Activated CD4-positive, alpha-beta T cell treated with anti-CD3 and anti-CD28 coated beads, Interleukin-2, amount 50 U/mL, for 48 hours (primary cell): Measurements from ENCODE around the gene IRF7.
A peak's percentile ranks its signal among the peaks of the same experiment; 100 is the strongest.

ENCODE experiments used
- DNase-seq, 2 experiments: peaks; one replicate each; pipeline ENCODE4 v3.0.0-alpha.2; 2020

The IRF7 gene

DNA sequence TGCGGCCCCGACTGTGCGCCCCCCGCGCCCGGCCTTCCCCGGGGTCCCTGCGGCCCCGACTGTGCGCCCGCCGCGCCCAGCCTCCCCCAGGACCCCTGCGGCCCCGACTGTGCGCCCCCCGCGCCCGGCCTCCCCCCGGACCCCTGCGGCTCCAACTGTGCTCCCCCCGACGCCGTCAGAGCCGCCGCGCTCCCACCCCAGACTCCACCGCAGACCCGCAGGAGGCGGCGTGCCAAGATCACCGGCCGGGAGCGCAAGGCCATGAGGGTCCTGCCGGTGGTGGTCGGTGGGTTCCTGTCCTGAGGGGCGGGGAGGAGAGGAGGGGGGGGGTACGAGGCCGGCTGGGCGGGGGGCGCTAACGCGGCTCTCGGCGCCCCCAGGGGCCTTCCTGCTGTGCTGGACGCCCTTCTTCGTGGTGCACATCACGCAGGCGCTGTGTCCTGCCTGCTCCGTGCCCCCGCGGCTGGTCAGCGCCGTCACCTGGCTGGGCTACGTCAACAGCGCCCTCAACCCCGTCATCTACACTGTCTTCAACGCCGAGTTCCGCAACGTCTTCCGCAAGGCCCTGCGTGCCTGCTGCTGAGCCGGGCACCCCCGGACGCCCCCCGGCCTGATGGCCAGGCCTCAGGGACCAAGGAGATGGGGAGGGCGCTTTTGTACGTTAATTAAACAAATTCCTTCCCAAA lies 24.4 kb upstream of the IRF7 start:
- DNase-seq, result no peak

DNA sequence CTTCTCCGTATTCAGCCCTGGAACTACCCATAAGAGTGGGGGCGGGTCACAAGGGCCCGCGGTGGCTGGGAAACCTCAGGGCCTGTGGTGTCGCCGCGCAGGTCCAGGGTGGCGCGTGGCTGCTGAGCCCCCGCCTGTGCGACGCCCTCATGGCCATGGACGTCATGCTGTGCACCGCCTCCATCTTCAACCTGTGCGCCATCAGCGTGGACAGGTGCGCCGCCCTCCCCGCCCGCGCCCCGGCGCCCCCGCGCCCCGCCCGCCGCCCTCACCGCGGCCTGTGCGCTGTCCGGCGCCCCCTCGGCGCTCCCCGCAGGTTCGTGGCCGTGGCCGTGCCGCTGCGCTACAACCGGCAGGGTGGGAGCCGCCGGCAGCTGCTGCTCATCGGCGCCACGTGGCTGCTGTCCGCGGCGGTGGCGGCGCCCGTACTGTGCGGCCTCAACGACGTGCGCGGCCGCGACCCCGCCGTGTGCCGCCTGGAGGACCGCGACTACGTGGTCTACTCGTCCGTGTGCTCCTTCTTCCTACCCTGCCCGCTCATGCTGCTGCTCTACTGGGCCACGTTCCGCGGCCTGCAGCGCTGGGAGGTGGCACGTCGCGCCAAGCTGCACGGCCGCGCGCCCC lies 23.7 kb upstream of the IRF7 start:
- DNase-seq, result no peak

DNA sequence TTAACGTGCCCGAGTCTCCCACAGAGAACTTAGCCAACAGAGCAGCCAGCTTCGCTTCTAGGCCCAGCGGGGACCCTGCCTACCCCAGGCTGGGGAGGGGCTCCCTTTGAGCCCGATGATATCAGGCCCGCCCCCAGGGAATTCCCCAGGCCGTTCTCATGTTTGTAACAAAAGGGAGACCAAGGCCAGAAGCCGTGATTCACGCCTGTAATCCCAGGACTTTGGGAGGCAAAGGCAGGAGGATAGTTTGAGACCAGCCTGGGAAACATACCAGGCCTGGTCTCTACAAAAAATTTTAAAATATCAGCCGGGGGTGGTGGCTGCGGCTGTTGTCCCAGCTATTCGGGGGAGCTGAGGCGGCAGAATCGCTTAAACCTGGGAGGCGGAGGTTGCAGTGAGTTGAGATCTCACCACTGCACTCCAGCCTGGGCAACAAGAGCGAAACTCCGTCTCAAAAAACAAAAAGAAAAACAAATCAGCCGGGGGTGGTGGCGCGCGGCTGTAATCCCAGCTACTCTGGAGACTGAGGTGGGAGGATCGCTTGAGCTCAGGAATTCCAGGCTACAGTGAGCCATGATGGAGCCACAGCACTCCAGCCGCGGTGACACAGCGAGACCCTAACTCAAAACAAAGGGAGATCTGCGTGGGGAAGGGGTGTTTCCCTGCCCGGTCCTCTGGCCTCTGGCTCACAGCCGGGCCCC lies 23.0 kb upstream of the IRF7 start:
- DNase-seq, result no peak

DNA sequence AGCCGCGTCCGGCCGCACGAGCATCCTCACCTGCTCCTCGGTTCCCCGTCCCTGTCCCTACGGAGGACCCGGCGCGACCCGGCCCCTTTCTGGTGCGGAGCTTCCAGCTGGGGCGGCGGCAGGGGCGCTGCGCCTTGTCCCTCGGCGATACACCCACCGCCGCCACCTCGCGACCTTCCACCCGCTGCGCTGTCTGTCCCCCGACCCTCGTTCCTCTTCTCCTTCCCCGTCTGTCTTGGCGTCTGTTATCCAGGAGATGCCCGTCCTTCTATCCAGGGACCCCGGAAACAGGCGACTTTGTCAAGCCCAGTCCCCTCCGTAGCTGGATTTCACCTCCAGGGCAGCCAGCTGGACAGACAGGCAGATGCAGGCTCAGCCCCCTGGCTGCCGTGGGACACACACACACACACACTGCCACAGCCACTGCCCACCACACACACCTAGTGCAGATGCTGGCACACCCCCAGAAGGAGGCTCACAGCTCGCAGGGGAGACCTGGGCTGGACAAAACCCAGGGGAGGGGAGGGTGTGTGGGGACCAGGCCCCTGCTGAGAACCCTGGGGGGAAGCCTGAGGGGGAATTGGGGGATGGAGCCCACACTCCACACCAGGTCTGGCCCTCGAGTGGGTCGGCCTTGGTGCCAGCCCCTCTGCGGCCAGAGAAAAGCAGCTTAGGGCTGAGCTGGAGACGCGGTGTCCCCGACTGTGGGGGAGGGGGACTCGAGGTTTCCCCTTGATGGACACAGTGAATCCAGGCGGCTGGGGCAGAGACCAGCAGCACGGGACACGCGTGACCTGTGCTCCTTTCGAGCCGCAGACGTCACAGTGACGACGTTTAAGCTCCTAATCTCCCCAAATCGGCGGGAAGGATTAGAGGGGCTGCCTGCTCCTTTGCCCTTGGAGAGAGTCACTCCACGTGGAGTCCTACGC lies 22.1 kb upstream of the IRF7 start:
- DNase-seq, result no peak

DNA sequence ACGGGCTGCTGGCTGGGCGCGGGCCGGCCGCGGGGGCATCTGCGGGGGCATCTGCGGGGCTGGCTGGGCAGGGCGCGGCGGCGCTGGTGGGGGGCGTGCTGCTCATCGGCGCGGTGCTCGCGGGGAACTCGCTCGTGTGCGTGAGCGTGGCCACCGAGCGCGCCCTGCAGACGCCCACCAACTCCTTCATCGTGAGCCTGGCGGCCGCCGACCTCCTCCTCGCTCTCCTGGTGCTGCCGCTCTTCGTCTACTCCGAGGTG lies 21.5 kb upstream of the IRF7 start:
- no peak for DNase-seq

DNA sequence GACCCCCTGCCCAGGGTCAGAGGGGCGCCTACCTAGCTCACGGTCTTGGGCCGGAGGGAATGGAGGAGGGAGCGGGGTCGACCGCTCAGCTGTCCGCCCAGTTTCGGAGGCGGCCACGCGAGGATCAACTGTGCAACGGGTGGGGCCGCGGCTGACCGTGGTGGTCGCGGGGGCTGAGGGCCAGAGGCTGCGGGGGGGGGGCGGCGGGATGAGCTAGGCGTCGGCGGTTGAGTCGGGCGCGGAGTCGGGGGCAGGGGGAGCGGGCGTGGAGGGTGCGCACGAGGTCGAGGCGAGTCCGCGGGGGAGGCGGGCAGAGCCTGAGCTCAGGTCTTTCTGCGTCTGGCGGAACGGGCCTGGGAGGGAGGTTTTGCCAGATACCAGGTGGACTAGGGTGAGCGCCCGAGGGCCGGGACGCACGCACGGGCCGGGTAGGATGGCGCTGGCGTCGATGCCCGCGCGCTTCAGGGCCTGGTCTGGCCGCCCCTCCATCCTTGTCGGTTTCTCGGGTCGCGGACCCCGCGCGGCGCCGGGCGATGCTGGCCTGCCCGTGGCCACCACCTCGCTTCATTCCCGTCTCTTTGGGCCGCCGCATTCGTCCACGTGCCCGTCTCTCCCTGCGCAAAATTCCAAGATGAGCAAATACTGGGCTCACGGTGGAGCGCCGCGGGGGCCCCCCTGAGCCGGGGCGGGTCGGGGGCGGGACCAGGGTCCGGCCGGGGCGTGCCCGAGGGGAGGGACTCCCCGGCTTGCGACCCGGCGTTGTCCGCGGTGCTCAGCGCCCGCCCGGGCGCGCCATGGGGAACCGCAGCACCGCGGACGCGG lies 21.0 kb upstream of the IRF7 start, which contains the start of gene DRD4:
Gene DRD4, plus strand, starts transcription at position 759 of the 822 bp plus-strand sequence. Its CDS starts 36 bp downstream, at position 795.
- DNase-seq, result no peak

DNA sequence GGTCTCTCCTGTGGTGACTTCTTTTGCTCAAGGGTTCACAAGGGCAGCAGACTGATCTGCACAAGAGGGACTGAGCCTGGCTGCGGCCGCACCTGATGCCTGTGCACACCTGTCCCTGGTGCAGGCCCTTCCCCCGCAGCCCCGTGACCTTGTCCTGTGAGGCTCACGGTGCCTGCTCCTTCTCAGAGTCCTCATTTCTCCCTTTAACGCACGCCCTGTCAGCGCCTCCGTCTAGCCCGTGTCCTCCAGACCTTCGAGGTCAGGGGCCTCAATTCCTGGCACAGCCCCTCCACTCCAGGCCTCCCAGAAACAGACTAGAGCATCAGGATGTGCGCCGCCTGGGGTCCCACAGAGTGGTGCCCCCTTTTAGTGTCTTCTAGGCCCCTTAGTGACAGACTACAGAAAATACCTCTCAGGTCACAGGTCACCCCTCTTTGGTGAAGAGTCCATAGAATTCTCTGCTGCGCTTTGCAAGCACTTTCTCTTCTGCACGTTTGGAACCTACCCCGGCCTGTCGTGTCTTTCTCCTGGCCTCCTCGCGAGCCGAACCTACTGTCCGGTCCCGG lies 20.3 kb upstream of the IRF7 start:
- no peak for DNase-seq

DNA sequence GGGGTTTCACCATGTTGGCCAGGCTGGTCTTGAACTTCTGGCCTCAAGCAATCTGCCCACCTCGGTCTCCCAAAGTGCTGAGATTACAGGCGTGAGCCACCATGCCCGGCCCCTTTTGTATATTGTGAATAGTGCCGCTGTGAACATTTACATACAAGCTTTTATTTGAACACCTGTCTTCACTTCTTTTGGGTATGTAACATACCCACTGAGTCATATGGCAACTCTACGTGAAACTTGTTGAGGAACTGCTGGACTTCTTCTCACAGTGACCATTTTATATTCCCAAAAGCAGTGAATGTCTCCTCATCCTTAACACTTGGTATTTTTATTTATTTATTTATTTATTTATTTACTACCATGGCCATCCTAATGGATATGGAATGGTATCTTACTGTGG lies 15.1 kb upstream of the IRF7 start:
- no peak for DNase-seq

DNA sequence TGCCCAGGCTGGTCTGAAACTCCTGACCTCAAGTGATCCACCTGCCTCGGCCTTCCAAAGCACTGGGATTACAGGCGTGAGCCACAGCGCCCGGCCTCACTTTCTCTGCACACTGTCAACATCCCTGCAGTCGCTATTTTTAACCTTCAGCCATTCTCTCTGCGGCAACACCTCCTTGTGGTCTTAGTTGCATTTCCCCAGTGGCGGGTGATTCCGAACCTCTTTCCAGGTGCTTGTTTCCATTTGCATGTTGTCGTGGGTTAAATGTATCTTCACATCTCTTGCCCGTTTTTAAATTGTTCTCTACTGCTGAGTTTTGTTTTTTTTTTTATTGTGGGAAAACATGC lies 13.5 kb upstream of the IRF7 start:
- peak in 1 of 2 experiments; percentile 37 for DNase-seq

DNA sequence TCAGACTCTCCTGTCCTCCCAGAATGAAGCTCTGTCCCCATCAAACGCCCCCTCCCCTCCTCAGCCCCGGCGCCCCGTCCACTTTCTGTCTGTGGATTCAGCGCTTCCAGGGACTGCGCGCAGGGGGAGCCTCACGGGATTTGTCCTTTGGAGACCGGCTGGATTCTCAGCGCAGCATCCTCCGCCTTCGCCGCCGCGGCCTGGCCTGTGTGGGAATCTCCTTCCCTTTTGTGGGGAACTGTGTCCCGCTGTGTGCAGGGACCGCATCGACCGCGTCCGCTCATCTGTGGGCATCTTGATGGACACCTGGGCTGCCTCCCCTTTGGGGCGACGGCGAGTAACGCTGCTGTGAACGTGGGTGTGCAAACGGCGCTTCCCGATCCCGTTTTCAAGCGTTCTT lies 12.3 kb upstream of the IRF7 start:
- DNase-seq, result no peak

DNA sequence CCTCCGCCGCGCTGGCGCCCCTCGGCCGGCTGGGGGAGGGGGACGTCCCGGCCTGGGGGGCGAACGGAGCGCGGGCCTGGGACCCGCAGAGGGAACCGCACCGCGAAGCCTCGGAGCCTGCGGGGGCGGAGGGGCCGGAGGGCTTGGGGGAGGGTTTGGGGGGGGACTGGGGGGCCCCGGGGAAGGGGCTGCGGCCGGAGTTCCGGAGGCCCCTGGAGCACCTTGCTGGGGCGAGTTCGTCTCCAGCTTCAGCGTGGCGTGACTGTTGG lies 11.5 kb upstream of the IRF7 start:
- no peak for DNase-seq

DNA sequence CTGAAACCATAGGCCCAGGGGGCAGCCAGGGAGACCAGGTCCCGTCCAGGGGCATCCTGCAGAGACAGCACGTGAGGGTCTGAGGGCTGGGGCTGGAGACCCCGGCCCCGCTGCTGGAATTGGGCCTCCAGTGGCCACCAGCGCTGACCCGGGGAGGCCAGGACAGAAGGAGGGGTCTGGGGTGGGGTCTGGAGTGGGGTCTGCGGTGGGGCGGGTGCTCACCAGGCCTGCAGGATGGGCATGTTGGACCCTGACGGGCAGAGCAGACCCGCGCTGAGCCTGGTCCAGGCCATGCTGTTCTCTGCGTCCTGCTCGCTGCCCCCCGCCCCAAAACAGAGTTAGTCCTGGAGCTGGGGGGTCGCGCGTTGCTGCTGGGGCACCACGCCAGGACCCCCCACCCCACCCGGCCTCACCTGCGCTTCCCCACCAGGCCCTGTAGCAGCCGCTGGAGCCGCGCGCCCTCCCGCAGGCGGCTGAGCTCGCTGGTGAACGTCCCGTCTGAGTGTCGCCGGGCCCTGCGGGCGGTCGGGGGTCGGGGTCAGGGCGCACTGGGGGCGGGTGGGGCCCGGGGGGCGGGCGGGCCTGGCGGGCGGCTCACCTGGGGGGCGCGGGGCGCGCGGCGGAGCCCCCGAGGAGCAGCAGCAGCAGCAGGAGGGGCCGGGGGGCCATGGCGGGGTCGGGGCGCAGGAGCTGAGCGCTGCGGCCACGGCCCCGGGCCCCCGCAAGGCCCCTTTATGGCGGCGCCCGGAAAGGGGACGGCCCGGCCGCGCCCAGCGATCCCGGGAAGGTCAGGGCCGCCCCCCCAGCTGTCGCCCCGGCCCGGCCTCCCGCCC lies 10.9 kb upstream of the IRF7 start, which contains the start of gene SCT:
Gene SCT, minus strand, starts transcription at position 707 of the 833 bp plus-strand sequence. Its CDS starts 38 bp downstream, at position 669.
- DNase-seq, result no peak

DNA sequence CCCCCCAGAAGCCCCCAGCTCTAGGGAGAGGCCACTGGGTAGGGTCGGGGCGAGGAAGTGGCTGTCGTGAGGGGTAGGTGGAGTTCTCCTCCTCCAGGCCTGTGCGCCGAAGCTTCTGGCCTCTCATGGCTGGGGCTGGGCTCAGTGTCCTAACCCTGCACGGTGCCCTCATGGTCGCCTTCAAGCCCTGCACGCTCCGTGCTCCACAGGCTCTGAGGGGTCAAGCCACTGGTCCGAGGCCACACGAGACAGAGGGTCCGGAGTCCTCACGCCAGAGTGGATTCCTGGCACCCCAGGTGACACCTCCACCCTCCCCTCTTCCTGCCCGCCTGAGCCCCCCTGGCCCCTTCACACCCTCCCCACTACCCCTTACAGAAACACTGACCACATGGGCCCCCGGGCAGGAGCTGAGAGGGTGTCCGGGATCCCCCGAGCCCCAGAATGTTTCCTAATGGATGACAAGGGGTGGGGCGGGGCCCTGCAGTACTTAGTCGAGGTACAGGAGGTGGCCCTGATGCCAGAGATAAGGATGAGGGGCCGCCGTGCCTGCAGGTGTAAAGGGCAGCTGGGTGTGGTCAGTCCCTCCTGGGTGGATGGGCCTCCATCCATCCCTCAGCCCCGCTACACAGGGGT lies 10.0 kb upstream of the IRF7 start:
- DNase-seq, result no peak

DNA sequence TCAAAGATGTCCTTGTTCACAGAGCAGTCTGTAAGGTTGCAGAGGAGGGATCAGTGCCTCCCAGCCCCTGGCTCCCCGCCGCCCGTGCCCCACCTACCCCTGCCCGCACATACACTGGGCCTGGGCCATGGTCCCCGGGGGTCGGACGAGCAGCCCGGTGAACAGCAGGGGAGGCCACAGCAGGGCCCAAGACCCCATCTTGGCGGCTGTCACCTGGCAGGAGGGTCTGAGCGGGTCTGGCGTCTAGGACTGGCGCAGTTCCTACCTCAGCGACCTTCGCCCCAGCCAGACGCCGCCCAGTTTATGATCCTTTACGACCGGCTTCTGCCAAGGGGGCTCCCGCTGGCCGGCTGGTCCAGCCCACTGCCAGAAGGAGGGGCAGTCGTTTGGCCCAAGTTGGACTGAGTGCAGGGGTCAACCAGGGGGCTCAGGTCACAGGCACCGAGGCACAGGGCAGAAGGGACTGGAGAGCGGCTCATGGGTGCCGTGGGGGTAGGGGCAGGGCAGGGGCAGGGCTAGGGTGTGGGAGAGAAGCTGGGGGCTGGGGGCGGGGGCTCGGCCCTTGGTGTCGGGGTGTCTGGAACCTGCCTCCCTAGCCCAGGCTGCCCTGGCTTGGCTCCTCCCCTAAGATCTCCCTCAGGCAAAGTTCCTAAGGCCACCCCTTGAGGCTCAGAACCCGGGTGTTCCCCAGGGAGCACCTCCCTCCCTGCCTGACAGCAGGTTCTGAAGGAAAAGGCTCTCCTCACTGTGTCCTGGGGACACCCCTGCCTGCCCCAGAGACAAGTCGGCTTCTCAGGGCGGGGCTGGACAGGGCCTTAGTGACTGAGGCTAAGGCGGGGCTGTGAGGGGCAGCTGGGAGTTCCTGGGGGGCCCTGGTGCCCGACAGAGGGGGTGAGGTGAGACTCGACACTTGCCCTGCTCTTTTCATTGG lies 9.2 kb upstream of the IRF7 start, which contains the start of gene CDHR5:
Gene CDHR5, minus strand, starts transcription at position 251 of the 931 bp plus-strand sequence. Its CDS starts 53 bp downstream, at position 198.
- no peak for DNase-seq

DNA sequence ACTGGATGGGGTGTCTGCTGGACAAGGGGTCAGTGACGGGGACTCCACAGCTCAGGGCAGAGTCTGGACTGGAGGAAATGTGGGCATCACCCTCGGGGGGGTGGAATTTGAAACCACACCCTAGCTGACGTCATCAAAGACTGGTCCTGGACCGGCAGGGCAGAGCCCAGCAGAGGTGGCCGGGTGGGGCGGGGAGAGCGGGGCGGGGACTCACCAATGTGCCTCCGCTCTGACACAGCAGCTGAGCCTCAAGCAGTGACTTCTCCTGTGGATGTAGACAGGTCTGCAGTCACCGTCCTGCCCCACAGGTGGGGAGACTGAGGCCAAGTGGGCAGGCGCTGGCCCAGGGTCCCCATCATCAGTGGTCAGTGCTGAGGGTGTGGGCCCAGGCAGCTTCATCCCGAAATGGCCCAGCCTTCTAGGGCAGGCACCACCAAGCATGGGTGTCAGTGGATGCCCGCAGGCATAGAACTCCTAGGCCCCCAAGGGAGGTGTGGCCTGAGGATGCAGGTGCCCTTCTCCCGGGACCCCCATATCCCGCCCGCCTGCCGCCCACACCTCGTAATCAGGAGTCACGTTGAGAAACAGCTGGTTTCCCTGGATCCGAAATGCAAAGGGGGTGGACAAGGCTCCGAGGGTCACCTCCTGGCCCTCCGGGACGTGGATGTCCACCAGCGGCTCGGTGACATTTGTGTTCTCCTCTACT lies 8.4 kb upstream of the IRF7 start:
- DNase-seq, result no peak

DNA sequence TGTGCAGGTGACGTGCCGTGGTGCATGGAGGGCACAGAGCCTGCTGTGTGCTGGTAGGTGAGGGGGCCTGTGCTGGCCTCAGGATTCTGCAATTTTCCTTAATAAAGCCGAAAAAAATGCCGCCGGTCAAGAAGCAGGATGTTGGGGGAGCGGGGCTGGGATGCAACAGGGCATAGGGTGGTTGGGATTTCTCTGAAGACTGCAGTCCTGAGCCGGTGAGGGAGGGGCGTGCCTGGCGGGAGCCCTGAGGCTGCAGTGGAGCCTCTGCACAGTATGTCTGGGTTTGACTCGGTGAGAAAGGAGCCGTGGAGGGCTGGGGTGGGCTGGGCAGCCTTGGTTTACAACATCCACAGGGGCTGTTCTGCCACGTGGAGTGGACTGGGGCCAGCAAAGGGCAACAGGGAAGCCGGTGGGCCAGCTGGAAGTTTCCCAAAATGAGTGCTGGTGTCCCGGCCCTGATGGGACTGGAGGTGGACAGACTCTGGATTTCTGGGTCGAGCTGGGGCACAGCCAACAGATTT lies 7.7 kb upstream of the IRF7 start:
- no peak for DNase-seq

DNA sequence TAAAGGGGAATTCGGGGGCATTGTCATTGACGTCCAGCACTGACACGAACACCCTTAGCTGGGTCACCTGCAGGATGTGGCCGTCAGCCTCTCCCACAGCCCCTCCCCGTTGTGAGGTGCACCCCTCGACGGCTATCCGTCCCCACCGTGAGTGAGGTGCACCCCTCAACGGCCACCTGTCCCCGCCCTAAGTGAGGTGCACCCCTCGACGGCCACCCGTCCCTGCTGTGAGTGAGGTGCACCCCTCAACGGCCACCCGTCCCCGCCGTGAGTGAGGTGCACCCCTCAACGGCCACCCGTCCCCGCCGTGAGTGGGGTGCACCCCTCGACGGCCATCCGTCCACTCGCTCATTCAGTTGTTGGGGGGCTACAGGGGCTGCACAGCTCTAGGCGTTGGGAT lies 6.1 kb upstream of the IRF7 start:
- DNase-seq, result no peak

DNA sequence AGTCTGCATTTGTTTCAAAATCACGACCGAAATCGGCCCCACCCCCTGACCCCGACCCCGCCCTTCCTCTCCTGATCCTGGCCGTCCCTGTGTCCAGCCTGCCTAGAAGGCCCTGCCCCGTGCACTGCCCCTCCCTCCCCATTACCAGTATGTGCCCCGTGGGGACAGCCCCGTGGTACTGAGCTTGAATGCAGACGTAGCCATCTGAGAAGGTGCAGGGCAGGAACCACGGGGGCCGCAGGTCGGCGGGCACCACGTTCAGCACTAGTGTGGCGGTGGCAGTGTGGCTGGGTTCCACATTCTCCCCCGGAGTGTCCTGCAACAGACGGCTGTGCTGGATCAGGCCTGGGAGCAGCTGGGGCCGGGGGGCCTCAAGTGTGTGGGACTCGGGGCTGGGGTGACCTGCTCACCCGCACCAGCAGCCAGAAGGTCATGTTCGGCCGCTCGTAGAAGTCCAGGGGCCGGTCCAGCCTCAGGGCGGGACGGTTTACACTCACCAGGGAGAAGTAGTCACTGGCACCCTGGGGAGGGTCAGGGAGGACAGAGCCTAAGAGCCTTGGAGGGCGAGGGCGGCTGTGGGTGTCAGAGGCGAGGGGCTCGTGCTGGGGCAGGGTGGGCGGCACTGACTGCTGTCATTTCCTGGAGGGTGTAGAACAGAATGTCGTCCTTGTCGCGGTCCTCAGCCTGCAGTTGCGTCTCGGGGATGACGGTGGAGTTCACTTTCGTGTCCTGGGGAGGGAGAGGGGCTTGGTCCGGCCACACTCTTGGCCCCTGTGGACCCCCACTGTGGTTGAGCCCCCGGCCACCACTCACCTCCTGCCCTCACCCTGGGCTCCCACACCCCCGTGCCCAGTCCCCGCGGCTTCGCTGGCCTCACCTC lies 5.4 kb upstream of the IRF7 start:
- DNase-seq, result no peak
